Astrocyte (in vitro differentiated cells and primary cell): ENCODE data around the gene PRSS57. TPM values are rescaled to one million over a fixed set of nuclear protein-coding genes. Genes with fewer than 3 reads are reported as not detected.

Experiments
- DNase-seq: peaks from one replicate; pipeline ENCODE4 v3.0.0-alpha.2; 2010; ENCODE audit warnings: low read depth
- FAIRE-seq: peaks from 2 replicates; lab custom pipeline; 2011; peaks lifted over from hg19 to GRCh38; lab: Jason Lieb, UNC
- H2AFZ ChIP-seq: 2 replicates; pipeline ENCODE4 v1.6.0; 2012; ENCODE audit warnings: low read depth, low read length, inconsistent platforms
- H3K27ac ChIP-seq: 2 replicates; pipeline ENCODE4 v1.5.1; 2011; ENCODE audit warnings: low read depth, low read length, inconsistent platforms
- H3K27me3 ChIP-seq: 2 replicates; pipeline ENCODE4 v1.6.0; 2011; ENCODE audit warnings: low read length, inconsistent platforms; ENCODE audit not compliant: insufficient read depth
- H3K36me3 ChIP-seq: 2 replicates; pipeline ENCODE4 v1.5.1; 2011; ENCODE audit warnings: low read length, inconsistent platforms; ENCODE audit not compliant: insufficient read depth
- H3K4me1 ChIP-seq: 2 replicates; pipeline ENCODE4 v1.5.1; 2011; ENCODE audit warnings: low read length, inconsistent platforms; ENCODE audit not compliant: insufficient read depth
- H3K4me2 ChIP-seq: 2 replicates; pipeline ENCODE4 v1.6.0; 2012; ENCODE audit warnings: low read length, inconsistent platforms
- H3K4me3 ChIP-seq: 2 replicates; pipeline ENCODE4 v1.5.1; 2011; ENCODE audit warnings: low read depth, mild to moderate bottlenecking, low read length, inconsistent platforms; ENCODE audit not compliant: insufficient read depth
- H3K79me2 ChIP-seq: 2 replicates; pipeline ENCODE4 v1.6.0; 2012; ENCODE audit warnings: mild to moderate bottlenecking, low read length, inconsistent platforms; ENCODE audit not compliant: insufficient read depth
- H3K9ac ChIP-seq: 2 replicates; pipeline ENCODE4 v1.6.0; 2012; ENCODE audit warnings: mild to moderate bottlenecking, low read length, inconsistent platforms
- H3K9me3 ChIP-seq: 2 replicates; pipeline ENCODE4 v1.5.1; 2012; ENCODE audit warnings: low read depth, mild to moderate bottlenecking, low read length, inconsistent platforms; ENCODE audit not compliant: insufficient read depth
- H4K20me1 ChIP-seq: 2 replicates; pipeline ENCODE4 v1.6.0; 2012; ENCODE audit warnings: low read length, inconsistent platforms; ENCODE audit not compliant: insufficient read depth
- H3K27ac Mint-ChIP-seq: one replicate; pipeline ENCODE4 v1.8.0; 2021; ENCODE audit warnings: mild to moderate bottlenecking, mixed read lengths; ENCODE audit not compliant: unreplicated experiment
- H3K27me3 Mint-ChIP-seq: one replicate; pipeline ENCODE4 v1.8.0; 2021; ENCODE audit warnings: low read depth, mixed read lengths; ENCODE audit not compliant: unreplicated experiment
- H3K36me3 Mint-ChIP-seq: one replicate; pipeline ENCODE4 v1.8.0; 2021; ENCODE audit warnings: low read depth, mixed read lengths; ENCODE audit not compliant: unreplicated experiment
- H3K4me1 Mint-ChIP-seq: one replicate; pipeline ENCODE4 v1.8.0; 2021; ENCODE audit warnings: low read depth, mixed read lengths; ENCODE audit not compliant: unreplicated experiment
- H3K4me3 Mint-ChIP-seq: one replicate; pipeline ENCODE4 v1.8.0; 2021; ENCODE audit warnings: mild to moderate bottlenecking, moderate library complexity, mixed read lengths; ENCODE audit not compliant: unreplicated experiment
- H3K9me3 Mint-ChIP-seq: one replicate; pipeline ENCODE4 v1.8.0; 2021; ENCODE audit warnings: mild to moderate bottlenecking, mixed read lengths; ENCODE audit not compliant: unreplicated experiment
- CTCF ChIP-seq: IDR thresholded peaks from 2 replicates; pipeline ENCODE4 v1.5.1; 2011; ENCODE audit warnings: low read depth, mild to moderate bottlenecking, inconsistent platforms, low read length, moderate library complexity; ENCODE audit not compliant: insufficient read depth
- EZH2 ChIP-seq: IDR thresholded peaks from 2 replicates; pipeline ENCODE4 v1.6.1; 2012; ENCODE audit warnings: mild to moderate bottlenecking, low read length, inconsistent platforms; ENCODE audit not compliant: insufficient read depth
- total RNA-seq: library from RNA; stranded (reverse); gene quantifications from 2 replicates; pipeline ENCODE4 v1.2.1, GENCODE V29; 2021

PRSS57 gene
- total RNA-seq, 1 donor from 2014 or later, result not detected

GRCh38 chr19:645912-646778 lies 49.1 kb downstream of the PRSS57 start:
- no peaks in the 10 kb centered on the region for H3K9me3 Mint-ChIP-seq
- H3K27me3 Mint-ChIP-seq, result no peaks in the 10 kb centered on the region
- TF ChIP-seq EZH2, result no peak
- no peak for TF ChIP-seq CTCF
- H3K27ac ChIP-seq, result no peak overlapping the region
- peaks cover 2% of the 10 kb centered on the region for H3K36me3 Mint-ChIP-seq
- no peak overlapping the region for H3K4me3 ChIP-seq
- H3K9ac ChIP-seq, result no peak overlapping the region
- H4K20me1 ChIP-seq, result peaks cover 3% of the 10 kb centered on the region
- no peaks in the 10 kb centered on the region for H3K4me1 ChIP-seq
- DNase-seq (no peak), FAIRE-seq (no peak)
- H3K4me2 ChIP-seq, result no peak overlapping the region
- no peaks in the 10 kb centered on the region for H3K9me3 ChIP-seq
- peaks cover 1% of the 10 kb centered on the region for H3K79me2 ChIP-seq
- no peaks in the 10 kb centered on the region for H3K27me3 ChIP-seq
- H2AFZ ChIP-seq, result no peak overlapping the region
- H3K4me3 Mint-ChIP-seq, result no peak overlapping the region
- no peak overlapping the region for H3K27ac Mint-ChIP-seq
- H3K36me3 ChIP-seq, result no peaks in the 10 kb centered on the region
- H3K4me1 Mint-ChIP-seq, result no peaks in the 10 kb centered on the region

- Histone ChIP-seq H3K4me2 (no peak overlapping the region), H3K4me1 (no peaks in the 10 kb centered on the region), H3K9ac (no peak overlapping the region), H2AFZ (no peak overlapping the region), H3K4me3 (no peak overlapping the region), H3K27ac (no peak overlapping the region), H3K79me2 (no peaks in the 10 kb centered on the region), H3K27me3 (no peaks in the 10 kb centered on the region), H3K9me3 (no peaks in the 10 kb centered on the region), H3K36me3 (no peaks in the 10 kb centered on the region), H4K20me1 (peaks cover 3% of the 10 kb centered on the region)
- no peaks in the 10 kb centered on the region for H3K27me3 Mint-ChIP-seq
- H3K4me1 Mint-ChIP-seq, result no peaks in the 10 kb centered on the region
- no peaks in the 10 kb centered on the region for H3K9me3 Mint-ChIP-seq
- DNase-seq, result no peak
- no peak for FAIRE-seq
- no peak overlapping the region for H3K4me3 Mint-ChIP-seq
- no peak overlapping the region for H3K27ac Mint-ChIP-seq
- TF ChIP-seq CTCF (no peak), EZH2 (no peak)
- H3K36me3 Mint-ChIP-seq, result peaks cover 2% of the 10 kb centered on the region
Measured at GRCh38 chr19:644789-645188, 50.5 kb downstream of the PRSS57 start.

GRCh38 chr19:644363-644762 lies 50.9 kb downstream of the PRSS57 start:
- H3K27me3 Mint-ChIP-seq, result peaks cover under 1% of the 10 kb centered on the region
- no peaks in the 10 kb centered on the region for H3K9me3 Mint-ChIP-seq
- Histone ChIP-seq H3K4me2 (no peak overlapping the region), H3K9me3 (no peaks in the 10 kb centered on the region), H3K9ac (no peak overlapping the region), H3K79me2 (no peaks in the 10 kb centered on the region), H3K27ac (no peak overlapping the region), H3K36me3 (no peaks in the 10 kb centered on the region), H4K20me1 (peaks cover 3% of the 10 kb centered on the region), H2AFZ (no peak overlapping the region), H3K27me3 (no peaks in the 10 kb centered on the region), H3K4me3 (no peak overlapping the region), H3K4me1 (peaks cover 1% of the 10 kb centered on the region)
- no peak overlapping the region for H3K4me3 Mint-ChIP-seq
- TF ChIP-seq EZH2 (no peak), CTCF (no peak)
- H3K36me3 Mint-ChIP-seq, result peaks cover 2% of the 10 kb centered on the region
- DNase-seq (no peak), FAIRE-seq (no peak)
- H3K4me1 Mint-ChIP-seq, result peaks cover under 1% of the 10 kb centered on the region
- no peak overlapping the region for H3K27ac Mint-ChIP-seq
